Prostate gland (tissue), 1 donor: ENCODE data around the gene NEGR1.

ENCODE experiments used
- POLR2A ChIP-seq: fragments of 450-650 bp; IDR thresholded peaks from one replicate; pipeline ENCODE4 v1.6.1; 2016; ENCODE audit warnings: antibody characterized with exemption, mild to moderate bottlenecking
- POLR2AphosphoS5 ChIP-seq: sonication (generic); formaldehyde crosslinking; IDR thresholded peaks from one replicate; pipeline ENCODE4 v1.6.1; 2017; ENCODE audit warnings: antibody characterized with exemption

- TF ChIP-seq POLR2AphosphoS5 = no peak
- TF ChIP-seq POLR2A = no peak
Measured at GRCh38 chr1:71861022-71861421, 421.3 kb downstream of the NEGR1 start.
